ENCODE results near the gene XIRP1.

DNA sequence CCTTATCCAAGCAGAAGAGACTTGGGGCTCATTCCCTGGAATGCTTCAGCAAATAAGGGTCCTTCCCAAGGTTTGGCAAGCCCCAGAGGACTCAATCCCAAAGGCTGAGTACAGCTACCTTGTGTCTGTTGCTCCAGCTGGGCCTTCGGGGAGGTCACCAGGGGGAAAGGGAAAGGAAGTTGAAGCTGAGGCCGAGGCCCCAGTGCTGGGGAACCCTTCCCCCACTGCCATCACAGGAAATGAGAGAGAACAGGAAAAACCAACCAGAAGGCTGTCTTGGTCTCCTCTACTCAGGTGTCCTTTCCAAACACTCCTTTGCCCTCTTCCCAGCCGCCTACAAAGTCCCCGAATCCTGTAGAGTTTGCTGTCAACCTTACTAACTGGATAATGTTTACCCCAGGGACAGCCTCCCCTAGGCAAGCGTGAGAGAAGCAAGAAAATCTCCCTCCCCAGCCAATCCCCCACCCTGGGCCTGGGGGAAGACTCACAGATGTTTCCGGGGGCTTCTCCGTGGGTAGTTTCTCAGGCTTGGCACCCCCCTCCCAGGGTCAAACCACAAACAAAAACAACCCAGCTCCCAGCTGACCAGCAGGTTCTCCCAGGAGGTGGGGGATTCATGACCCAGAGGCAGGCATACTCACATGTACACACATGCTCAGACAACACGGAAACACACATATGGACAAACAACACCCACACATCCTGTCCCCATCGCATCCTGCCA lies 44.5 kb downstream of the XIRP1 start:
- no peak for TF ChIP-seq TAF1 (IDR thresholded peaks at IDR 0.05; ENCODE audit: borderline replicate concordance, insufficient read depth, low read length)
- no peak for TF ChIP-seq SIN3A (IDR thresholded peaks at IDR 0.05; ENCODE audit: borderline replicate concordance, insufficient read depth, low read length)
- TF ChIP-seq, protein P1, sequence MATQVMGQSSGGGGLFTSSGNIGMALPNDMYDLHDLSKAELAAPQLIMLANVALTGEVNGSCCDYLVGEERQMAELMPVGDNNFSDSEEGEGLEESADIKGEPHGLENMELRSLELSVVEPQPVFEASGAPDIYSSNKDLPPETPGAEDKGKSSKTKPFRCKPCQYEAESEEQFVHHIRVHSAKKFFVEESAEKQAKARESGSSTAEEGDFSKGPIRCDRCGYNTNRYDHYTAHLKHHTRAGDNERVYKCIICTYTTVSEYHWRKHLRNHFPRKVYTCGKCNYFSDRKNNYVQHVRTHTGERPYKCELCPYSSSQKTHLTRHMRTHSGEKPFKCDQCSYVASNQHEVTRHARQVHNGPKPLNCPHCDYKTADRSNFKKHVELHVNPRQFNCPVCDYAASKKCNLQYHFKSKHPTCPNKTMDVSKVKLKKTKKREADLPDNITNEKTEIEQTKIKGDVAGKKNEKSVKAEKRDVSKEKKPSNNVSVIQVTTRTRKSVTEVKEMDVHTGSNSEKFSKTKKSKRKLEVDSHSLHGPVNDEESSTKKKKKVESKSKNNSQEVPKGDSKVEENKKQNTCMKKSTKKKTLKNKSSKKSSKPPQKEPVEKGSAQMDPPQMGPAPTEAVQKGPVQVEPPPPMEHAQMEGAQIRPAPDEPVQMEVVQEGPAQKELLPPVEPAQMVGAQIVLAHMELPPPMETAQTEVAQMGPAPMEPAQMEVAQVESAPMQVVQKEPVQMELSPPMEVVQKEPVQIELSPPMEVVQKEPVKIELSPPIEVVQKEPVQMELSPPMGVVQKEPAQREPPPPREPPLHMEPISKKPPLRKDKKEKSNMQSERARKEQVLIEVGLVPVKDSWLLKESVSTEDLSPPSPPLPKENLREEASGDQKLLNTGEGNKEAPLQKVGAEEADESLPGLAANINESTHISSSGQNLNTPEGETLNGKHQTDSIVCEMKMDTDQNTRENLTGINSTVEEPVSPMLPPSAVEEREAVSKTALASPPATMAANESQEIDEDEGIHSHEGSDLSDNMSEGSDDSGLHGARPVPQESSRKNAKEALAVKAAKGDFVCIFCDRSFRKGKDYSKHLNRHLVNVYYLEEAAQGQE (IDR thresholded peaks at IDR 0.05; ENCODE audit: insufficient read depth in 1 of 2, low read depth in 2 of 2, low read length in 2 of 2) = no peak
- TF ChIP-seq POLR2AphosphoS5 (IDR thresholded peaks at IDR 0.05; ENCODE audit: low read depth, low read length) = no peak

Measured in PFSK-1 (cell line).